GM10248 (cell line): ENCODE results near the gene MAGEA4.

Experiments
- CTCF ChIA-PET: fragments of 300-600 bp; sonication (Branson Sonifier 250); formaldehyde crosslinking; extraction: SDS; loops from one replicate; lab custom pipeline; 2021; ENCODE audit warnings: antibody characterized with exemption; lab: Yijun Ruan, JAX
- POLR2A ChIA-PET: fragments of 350-650 bp; sonication (Branson Sonifier 250); formaldehyde crosslinking; extraction: SDS; loops from one replicate; lab custom pipeline; 2020; ENCODE audit warnings: antibody characterized with exemption; lab: Yijun Ruan, JAX
- DNase-seq: peaks from one replicate; pipeline ENCODE4 v3.0.0; 2012; ENCODE audit errors: extremely low spot score
- CTCF ChIP-seq: IDR thresholded peaks from 2 replicates; pipeline ENCODE4 v1.5.1; 2012; ENCODE audit warnings: mild to moderate bottlenecking, low read depth; ENCODE audit errors: extremely low read depth, missing control alignments, control extremely low read depth

The MAGEA4 gene

GRCh38 chrX:151973060-151973661, 60.5 kb downstream of the MAGEA4 start:
- ChIA-PET POLR2A (no interaction called here), CTCF (no interaction called here)
- no peak for DNase-seq
- no peak for TF ChIP-seq CTCF

DNA sequence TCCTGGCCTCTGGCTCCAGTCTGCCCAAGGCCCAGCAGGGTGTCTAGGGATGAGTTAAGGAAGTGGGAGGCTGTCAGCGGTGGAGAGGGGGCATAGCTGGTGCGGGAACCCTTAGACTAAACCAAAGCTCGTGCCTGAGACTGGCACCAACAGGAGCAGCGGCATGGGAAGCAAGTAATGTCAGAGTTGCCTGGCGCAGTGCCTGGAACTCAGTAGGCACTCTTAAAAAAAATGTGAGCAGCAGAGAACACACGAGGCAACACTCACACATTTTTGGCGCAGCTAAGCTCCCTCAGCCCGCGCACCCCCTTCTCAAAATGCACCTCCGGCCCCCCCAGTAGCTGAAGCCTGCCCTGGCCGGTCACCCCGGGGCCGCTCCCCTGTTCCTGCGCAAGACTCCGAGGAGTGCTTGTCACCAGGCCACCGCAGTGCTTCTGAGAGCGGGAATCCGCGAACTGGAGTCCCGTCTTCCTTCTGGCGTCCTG, 61.2 kb downstream of the MAGEA4 start:
- ChIA-PET POLR2A (no interaction called here), CTCF (no interaction called here)
- no peak for TF ChIP-seq CTCF
- no peak for DNase-seq
